H1 (cell line): ENCODE data around the gene OR2W1. TPM values are rescaled to one million over a fixed set of nuclear protein-coding genes. Genes with fewer than 3 reads are reported as not detected.

ENCODE experiments used
- BRCA1 ChIP-seq: IDR thresholded peaks from 2 replicates; pipeline ENCODE4 v1.6.1; 2012; ENCODE audit warnings: low read depth, low read length, improper control_type of control experiment
- CEBPB ChIP-seq: IDR thresholded peaks from 2 replicates; pipeline ENCODE4 v1.6.1; 2012; ENCODE audit warnings: low read depth, low read length
- CHD7 ChIP-seq: fragments of 300-600 bp; sonication (generic); IDR thresholded peaks from 2 replicates; pipeline ENCODE4 v1.7.1; 2012; ENCODE audit warnings: low read length, moderate library complexity, mild to moderate bottlenecking, inconsistent platforms; ENCODE audit not compliant: insufficient replicate concordance
- FOSL1 ChIP-seq: IDR thresholded peaks from 2 replicates; pipeline ENCODE4 v1.6.1; 2011; ENCODE audit warnings: mild to moderate bottlenecking, low read depth, low read length, moderate library complexity; ENCODE audit not compliant: insufficient read depth
- JUND ChIP-seq: IDR thresholded peaks from 2 replicates; pipeline ENCODE4 v1.6.1; 2011; ENCODE audit warnings: mild to moderate bottlenecking, improper control_type of control experiment, low read length
- KDM5A ChIP-seq: fragments of 200-600 bp; IDR thresholded peaks from 2 replicates; pipeline ENCODE4 v1.7.1; 2012; ENCODE audit warnings: mild to moderate bottlenecking, low read length, inconsistent platforms, mixed read lengths
- MAX ChIP-seq: IDR thresholded peaks from 2 replicates; pipeline ENCODE4 v1.6.1; 2012; ENCODE audit warnings: inconsistent platforms
- RBBP5 ChIP-seq: IDR thresholded peaks from 2 replicates; pipeline ENCODE4 v1.7.1; 2012; ENCODE audit warnings: low read depth, mild to moderate bottlenecking, inconsistent platforms, low read length, moderate library complexity, borderline replicate concordance
- SP2 ChIP-seq: IDR thresholded peaks from 2 replicates; pipeline ENCODE4 v1.6.1; 2012; ENCODE audit warnings: mild to moderate bottlenecking, low read length, inconsistent platforms
- SRF ChIP-seq: IDR thresholded peaks from 2 replicates; pipeline ENCODE4 v1.6.1; 2011; ENCODE audit warnings: mild to moderate bottlenecking, low read depth, low read length, moderate library complexity
- TAF1 ChIP-seq: IDR thresholded peaks from 2 replicates; pipeline ENCODE4 v1.6.1; 2011; ENCODE audit warnings: mild to moderate bottlenecking, low read depth, low read length
- polyA plus RNA-seq, 7 experiments: library from polyadenylated mRNA; depleted of rRNA in 3 of 7; stranded (reverse) in 5 of 7; unstranded in 2 of 7; fragments of >200 nt in 5 of 7; fragments of 200-250 nt in 2 of 7; gene quantifications; 1 replicate in 5 of 7; 2 replicates in 1 of 7; 4 replicates in 1 of 7; pipeline versions ENCODE4 v1.2.1 to v1.2.3, GENCODE V29; 2011 to 2013; ENCODE audit warnings: missing spikeins in 2 of 7, mixed read lengths in 2 of 7
- total RNA-seq: library from RNA; stranded (reverse); fragmentation: NEBNext Ultra II Directional; extraction: Animal tissue kit (Norgen Biotek cat#: 25700); gene quantifications from 2 replicates; pipeline ENCODE4 v1.2.1, GENCODE V29; 2021

OR2W1 gene
- total and polyA plus RNA-seq, 2 of the 8 experiments (the other 6 are each of a cell fraction or from before 2014, with no cell fraction given) = not detected

- TF ChIP-seq CHD7 (no peak), TAF1 (no peak), FOSL1 (no peak), SRF (no peak), CEBPB (no peak), SP2 (no peak), RBBP5 (no peak), BRCA1 (no peak), JUND (no peak), MAX (no peak), KDM5A (no peak)
Measured at GRCh38 chr6:29045075-29045474, at the start of gene OR2W1 (continued).
